Vagina (tissue), 2 donors: ENCODE data around the gene ACSL3. TPM values are rescaled to one million over a fixed set of nuclear protein-coding genes. Genes with fewer than 3 reads are reported as not detected.

Experiments
- DNase-seq, 2 donors: peaks; one replicate each; pipeline ENCODE4 v3.0.0-alpha.2; 2017; ENCODE audit errors: extremely low spot score in 2 of 2
- H3K27ac ChIP-seq: fragments of 200-600 bp; sonication (generic); one replicate; pipeline ENCODE4 v1.5.1; 2019
- H3K27me3 ChIP-seq: fragments of 200-600 bp; sonication (generic); one replicate; pipeline ENCODE4 v1.5.1; 2019
- H3K36me3 ChIP-seq, 2 donors: fragments of 200-600 bp; sonication (generic); one replicate each; pipeline ENCODE4 v1.5.1; 2017 to 2019
- H3K4me1 ChIP-seq: fragments of 200-600 bp; sonication (generic); one replicate; pipeline ENCODE4 v1.5.1; 2019
- H3K4me3 ChIP-seq, 2 donors: fragments of 200-600 bp; sonication (generic); 1 replicate in 1 of 2; 2 replicates in 1 of 2; pipeline ENCODE4 v1.5.1; 2016 to 2019
- H3K9me3 ChIP-seq: fragments of 200-600 bp; sonication (generic); one replicate; pipeline ENCODE4 v1.5.1; 2019
- POLR2A ChIP-seq, 2 donors: fragments of 450-650 bp; IDR thresholded peaks; one replicate each; pipeline ENCODE4 v1.6.1; 2017; ENCODE audit warnings: antibody characterized with exemption in 2 of 2, mild to moderate bottlenecking in 2 of 2, moderate library complexity in 2 of 2
- POLR2AphosphoS5 ChIP-seq, 2 donors: sonication (generic); formaldehyde crosslinking; IDR thresholded peaks; one replicate each; pipeline ENCODE4 v1.9.0; 2017; ENCODE audit warnings: antibody characterized with exemption in 2 of 2, mild to moderate bottlenecking in 2 of 2, low read depth in 1 of 2; ENCODE audit not compliant: insufficient read depth in 1 of 2
- intact Hi-C: fragments of 100-400 bp; cut with DNase I; formaldehyde crosslinking; loops from one replicate; pipeline ENCODE4 v1.15.1; 2023
- total RNA-seq: library from RNA; depleted of rRNA; stranded (reverse); fragments of >200 nt; gene quantifications from one replicate; pipeline ENCODE4 v1.2.3, GENCODE V29; 2016
- TF ChIP-seq, protein P1 (sequence below), 3 experiments: fragments of 450-650 bp in 2 of 3; fragments of 200-600 bp in 1 of 3; sonication (generic) in 1 of 3; IDR thresholded peaks; one replicate each; pipeline ENCODE4 v1.5.1; 2017 to 2019; ENCODE audit warnings: antibody characterized with exemption in 3 of 3, mild to moderate bottlenecking in 2 of 3, moderate library complexity in 2 of 3

Gene ACSL3
- total RNA-seq, 1 donor from 2014 or later, result 60.4 TPM

GRCh38 chr2:222862106-222862908 is 1.5 kb downstream of the ACSL3 start:
- Histone ChIP-seq H3K9me3 (no peaks in the 10 kb centered on the region), H3K27me3 (no peaks in the 10 kb centered on the region), H3K27ac (peak overlapping the region; percentile 95), H3K4me3 (peak overlapping the region; percentile 62 to 65), H3K36me3 (no peaks in the 10 kb centered on the region), H3K4me1 (peaks cover 54% of the 10 kb centered on the region)
- intact Hi-C loops, result no loop called here
- DNase-seq, result no peak
- no peak for TF ChIP-seq POLR2A (IDR thresholded peaks at IDR 0.05)
- TF ChIP-seq POLR2AphosphoS5 (IDR thresholded peaks at IDR 0.05; ENCODE audit: insufficient read depth in 1 of 2, low read depth in 1 of 2), result no peak
- TF ChIP-seq, protein P1, sequence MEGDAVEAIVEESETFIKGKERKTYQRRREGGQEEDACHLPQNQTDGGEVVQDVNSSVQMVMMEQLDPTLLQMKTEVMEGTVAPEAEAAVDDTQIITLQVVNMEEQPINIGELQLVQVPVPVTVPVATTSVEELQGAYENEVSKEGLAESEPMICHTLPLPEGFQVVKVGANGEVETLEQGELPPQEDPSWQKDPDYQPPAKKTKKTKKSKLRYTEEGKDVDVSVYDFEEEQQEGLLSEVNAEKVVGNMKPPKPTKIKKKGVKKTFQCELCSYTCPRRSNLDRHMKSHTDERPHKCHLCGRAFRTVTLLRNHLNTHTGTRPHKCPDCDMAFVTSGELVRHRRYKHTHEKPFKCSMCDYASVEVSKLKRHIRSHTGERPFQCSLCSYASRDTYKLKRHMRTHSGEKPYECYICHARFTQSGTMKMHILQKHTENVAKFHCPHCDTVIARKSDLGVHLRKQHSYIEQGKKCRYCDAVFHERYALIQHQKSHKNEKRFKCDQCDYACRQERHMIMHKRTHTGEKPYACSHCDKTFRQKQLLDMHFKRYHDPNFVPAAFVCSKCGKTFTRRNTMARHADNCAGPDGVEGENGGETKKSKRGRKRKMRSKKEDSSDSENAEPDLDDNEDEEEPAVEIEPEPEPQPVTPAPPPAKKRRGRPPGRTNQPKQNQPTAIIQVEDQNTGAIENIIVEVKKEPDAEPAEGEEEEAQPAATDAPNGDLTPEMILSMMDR (IDR thresholded peaks at IDR 0.05), result no peak

- no peak for DNase-seq
- H3K4me3 ChIP-seq, result no peak overlapping the region
- peaks cover 54% of the 10 kb centered on the region for H3K4me1 ChIP-seq
- intact Hi-C loops, result no loop called here
- H3K27ac ChIP-seq, result no peak overlapping the region
- no peaks in the 10 kb centered on the region for H3K36me3 ChIP-seq
- TF ChIP-seq POLR2A (IDR thresholded peaks at IDR 0.05) (no peak), POLR2AphosphoS5 (IDR thresholded peaks at IDR 0.05; ENCODE audit: insufficient read depth in 1 of 2, low read depth in 1 of 2) (no peak)
- TF ChIP-seq, protein P1 (IDR thresholded peaks at IDR 0.05), result no peak
- H3K9me3 ChIP-seq, result no peaks in the 10 kb centered on the region
- no peaks in the 10 kb centered on the region for H3K27me3 ChIP-seq
These were observed 2.2 kb downstream of the ACSL3 start for GRCh38 chr2:222862909-222863544.

DNA sequence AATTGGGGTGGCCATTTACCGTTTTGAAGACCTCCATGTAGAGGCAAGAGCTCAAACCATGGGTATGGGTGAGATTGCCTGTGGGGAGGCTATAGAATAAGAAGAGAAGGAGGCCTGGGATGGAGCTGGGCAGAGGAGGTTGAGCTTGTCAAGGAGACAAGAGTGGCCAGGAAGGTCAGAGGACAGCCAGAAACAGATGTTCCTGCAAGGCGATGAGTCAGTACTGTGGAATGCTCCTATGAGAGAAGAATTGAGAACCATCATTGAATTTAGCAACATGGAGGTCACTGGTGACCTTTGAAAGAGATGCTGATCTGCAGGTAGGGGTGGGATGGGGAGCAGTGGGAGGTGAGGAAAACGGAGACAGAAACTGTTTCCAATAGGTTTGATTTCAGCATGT is 3.5 kb downstream of the ACSL3 start:
- H3K27ac ChIP-seq, result no peak overlapping the region

GRCh38 chr2:222865301-222865700 is 4.5 kb downstream of the ACSL3 start:
- Histone ChIP-seq H3K27ac (no peak overlapping the region), H3K36me3 (no peaks in the 10 kb centered on the region), H3K4me3 (no peak overlapping the region), H3K9me3 (no peaks in the 10 kb centered on the region), H3K27me3 (no peaks in the 10 kb centered on the region), H3K4me1 (peaks cover 55% of the 10 kb centered on the region)
- intact Hi-C loops, result no loop called here
- TF ChIP-seq POLR2AphosphoS5 (IDR thresholded peaks at IDR 0.05; ENCODE audit: insufficient read depth in 1 of 2, low read depth in 1 of 2) (no peak), POLR2A (IDR thresholded peaks at IDR 0.05) (no peak)
- TF ChIP-seq, protein P1 (IDR thresholded peaks at IDR 0.05), result no peak
- DNase-seq, result no peak

More for the DNA sequence above, 3.5 kb downstream of the ACSL3 start:
- intact Hi-C loops, result no loop called here
- no peak for TF ChIP-seq POLR2A (IDR thresholded peaks at IDR 0.05)
- TF ChIP-seq, protein P1 (IDR thresholded peaks at IDR 0.05), result no peak
- no peak for TF ChIP-seq POLR2AphosphoS5 (IDR thresholded peaks at IDR 0.05; ENCODE audit: insufficient read depth in 1 of 2, low read depth in 1 of 2)
- no peaks in the 10 kb centered on the region for H3K9me3 ChIP-seq
- H3K27me3 ChIP-seq, result no peaks in the 10 kb centered on the region
- no peak for DNase-seq
- peaks cover 63% of the 10 kb centered on the region for H3K4me1 ChIP-seq
- no peaks in the 10 kb centered on the region for H3K36me3 ChIP-seq
- H3K4me3 ChIP-seq, result no peak overlapping the region
